DOHH2 (cell line): Measurements from ENCODE around the gene ZNF236.

Experiments
- EZH2phosphoT487 ChIP-seq: fragments of 200-600 bp; sonication (generic); IDR thresholded peaks from 2 replicates; pipeline ENCODE4 v1.6.1; 2017; ENCODE audit warnings: borderline replicate concordance, mild to moderate bottlenecking, antibody characterized with exemption, low read length, moderate library complexity, mixed read lengths
- TF ChIP-seq, protein P1 (sequence below): fragments of 200-600 bp; sonication (generic); IDR thresholded peaks from one replicate; pipeline ENCODE4 v1.5.1; 2014; ENCODE audit warnings: antibody characterized with exemption, mild to moderate bottlenecking, low read depth, low read length; ENCODE audit not compliant: poor library complexity, severe bottlenecking

DNA sequence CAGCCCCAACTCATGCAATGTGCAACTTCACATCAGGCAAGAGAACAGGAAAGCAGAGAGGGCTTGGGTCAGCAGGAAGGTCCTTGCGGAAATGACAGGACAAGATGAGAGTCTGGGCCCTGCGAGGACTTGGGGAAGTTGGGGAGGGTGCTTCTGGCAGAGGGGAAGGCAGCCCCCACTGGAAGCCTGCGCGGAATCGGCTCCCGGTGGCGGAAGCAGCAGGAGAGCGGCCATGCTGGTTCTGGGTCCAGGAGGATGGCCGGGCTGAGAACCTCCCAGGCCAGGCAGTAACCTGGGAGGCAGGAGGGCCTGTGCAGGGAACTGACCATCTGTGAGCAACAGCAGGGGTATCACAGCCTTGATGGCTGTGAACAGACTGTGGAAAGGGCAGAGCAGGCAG lies 197.3 kb downstream of the ZNF236 start:
- TF ChIP-seq, protein P1, sequence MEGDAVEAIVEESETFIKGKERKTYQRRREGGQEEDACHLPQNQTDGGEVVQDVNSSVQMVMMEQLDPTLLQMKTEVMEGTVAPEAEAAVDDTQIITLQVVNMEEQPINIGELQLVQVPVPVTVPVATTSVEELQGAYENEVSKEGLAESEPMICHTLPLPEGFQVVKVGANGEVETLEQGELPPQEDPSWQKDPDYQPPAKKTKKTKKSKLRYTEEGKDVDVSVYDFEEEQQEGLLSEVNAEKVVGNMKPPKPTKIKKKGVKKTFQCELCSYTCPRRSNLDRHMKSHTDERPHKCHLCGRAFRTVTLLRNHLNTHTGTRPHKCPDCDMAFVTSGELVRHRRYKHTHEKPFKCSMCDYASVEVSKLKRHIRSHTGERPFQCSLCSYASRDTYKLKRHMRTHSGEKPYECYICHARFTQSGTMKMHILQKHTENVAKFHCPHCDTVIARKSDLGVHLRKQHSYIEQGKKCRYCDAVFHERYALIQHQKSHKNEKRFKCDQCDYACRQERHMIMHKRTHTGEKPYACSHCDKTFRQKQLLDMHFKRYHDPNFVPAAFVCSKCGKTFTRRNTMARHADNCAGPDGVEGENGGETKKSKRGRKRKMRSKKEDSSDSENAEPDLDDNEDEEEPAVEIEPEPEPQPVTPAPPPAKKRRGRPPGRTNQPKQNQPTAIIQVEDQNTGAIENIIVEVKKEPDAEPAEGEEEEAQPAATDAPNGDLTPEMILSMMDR = no peak
- TF ChIP-seq EZH2phosphoT487 = no peak
